Keratinocyte (primary cell): ENCODE results near the gene CHPF. TPM values are rescaled to one million over a fixed set of nuclear protein-coding genes. Genes with fewer than 3 reads are reported as not detected.

ENCODE experiments used
- DNase-seq: peaks from one replicate; pipeline ENCODE4 v3.0.0-alpha.2; 2011; ENCODE audit warnings: low read depth, missing footprints, low spot score
- FAIRE-seq: peaks from 2 replicates; lab custom pipeline; 2011; peaks lifted over from hg19 to GRCh38; lab: Jason Lieb, UNC
- H2AFZ ChIP-seq: 2 replicates; pipeline ENCODE4 v1.6.0; 2012; ENCODE audit warnings: low read length, control low read depth, inconsistent platforms; ENCODE audit not compliant: control insufficient read depth
- H3K27ac ChIP-seq: 2 replicates; pipeline ENCODE4 v1.5.1; 2011; ENCODE audit warnings: low read length; ENCODE audit not compliant: control insufficient read depth, insufficient read depth
- H3K27me3 ChIP-seq: 3 replicates; pipeline ENCODE4 v1.6.0; 2011; ENCODE audit warnings: low read length; ENCODE audit not compliant: control insufficient read depth, insufficient read depth; ENCODE audit errors: extremely low read depth
- H3K36me3 ChIP-seq, 2 experiments: 2 replicates in 1 of 2; 3 replicates in 1 of 2; pipeline ENCODE4 v1.5.1; 2011; ENCODE audit warnings: low read length in 2 of 2, mild to moderate bottlenecking in 1 of 2; ENCODE audit not compliant: control insufficient read depth in 2 of 2, insufficient read depth in 2 of 2; ENCODE audit errors: extremely low read depth in 1 of 2
- H3K4me1 ChIP-seq: 3 replicates; pipeline ENCODE4 v1.5.1; 2011; ENCODE audit warnings: low read length; ENCODE audit not compliant: control insufficient read depth, insufficient read depth; ENCODE audit errors: extremely low read depth
- H3K4me2 ChIP-seq: 3 replicates; pipeline ENCODE4 v1.6.0; 2011; ENCODE audit warnings: low read depth, low read length; ENCODE audit not compliant: control insufficient read depth, insufficient read depth; ENCODE audit errors: extremely low read depth
- H3K4me3 ChIP-seq, 3 experiments: fragments of 200-600 bp in 1 of 3; sonication (generic) in 1 of 3; 2 replicates in 2 of 3; 3 replicates in 1 of 3; pipeline ENCODE4 v1.5.1; 2011 to 2016; ENCODE audit warnings: low read length in 3 of 3, mild to moderate bottlenecking in 3 of 3, control low read depth in 2 of 3, inconsistent platforms in 1 of 3, low read depth in 1 of 3, mixed read lengths in 1 of 3, mixed run types in 1 of 3, moderate library complexity in 1 of 3; ENCODE audit not compliant: control insufficient read depth in 2 of 3, insufficient read depth in 2 of 3; ENCODE audit errors: extremely low read depth in 1 of 3
- H3K79me2 ChIP-seq: 2 replicates; pipeline ENCODE4 v1.6.0; 2012; ENCODE audit warnings: low read length; ENCODE audit not compliant: control insufficient read depth, insufficient read depth
- H3K9ac ChIP-seq: 3 replicates; pipeline ENCODE4 v1.6.0; 2011; ENCODE audit warnings: low read length; ENCODE audit not compliant: control insufficient read depth, insufficient read depth; ENCODE audit errors: extremely low read depth
- H3K9me1 ChIP-seq: 3 replicates; pipeline ENCODE4 v1.6.0; 2011; ENCODE audit warnings: low read length; ENCODE audit not compliant: control insufficient read depth, insufficient read depth; ENCODE audit errors: extremely low read depth
- H3K9me3 ChIP-seq: 2 replicates; pipeline ENCODE4 v1.5.1; 2012; ENCODE audit warnings: low read depth, low read length; ENCODE audit not compliant: control insufficient read depth
- H4K20me1 ChIP-seq: 3 replicates; pipeline ENCODE4 v1.6.0; 2011; ENCODE audit warnings: low read length; ENCODE audit not compliant: control insufficient read depth, insufficient read depth; ENCODE audit errors: extremely low read depth
- CTCF ChIP-seq, 3 experiments: IDR thresholded peaks in 1 of 3; conservative IDR thresholded peaks in 1 of 3; optimal IDR thresholded peaks in 1 of 3; 2 replicates in 2 of 3; 3 replicates in 1 of 3; pipeline versions ENCODE3 to v1.5.1; 2011; ENCODE audit warnings: low read length in 3 of 3, mild to moderate bottlenecking in 3 of 3, moderate library complexity in 2 of 3, control low read depth in 1 of 3, inconsistent platforms in 1 of 3; ENCODE audit not compliant: insufficient read depth in 2 of 3; ENCODE audit errors: extremely low read depth in 1 of 3
- EZH2 ChIP-seq: IDR thresholded peaks from one replicate; pipeline ENCODE4 v1.6.1; 2012; ENCODE audit warnings: inconsistent platforms, mild to moderate bottlenecking, low read length, moderate library complexity
- dilution Hi-C: fragments of 300-500 bp; cut with MboI; formaldehyde crosslinking; loops from one replicate; pipeline ENCODE4 v1.7.0; 2020; ENCODE audit warnings: low sequenced_read_pairs; ENCODE audit not compliant: extremely low pct_ligation_motif_present
- polyA plus RNA-seq, 5 experiments: library from polyadenylated mRNA; depleted of rRNA in 3 of 5; stranded (reverse) in 3 of 5; stranded (forward) in 1 of 5; unstranded in 1 of 5; fragments of >200 nt; gene quantifications; 1 replicate in 1 of 5; 2 replicates in 3 of 5; 3 replicates in 1 of 5; pipeline versions ENCODE4 v1.2.1 to v1.2.3, GENCODE V29; 2011 to 2012; ENCODE audit warnings: missing spikeins in 2 of 5, low read depth in 1 of 5, low replicate concordance in 1 of 5

CHPF gene
- polyA plus RNA-seq, 1 donor (not counting 4 experiments of a cell fraction or from before 2014, with no cell fraction given): 24.4 TPM

GRCh38 chr2:219527472-219527871 is 16.1 kb downstream of the CHPF start:
- no peak for FAIRE-seq

GRCh38 chr2:219527076-219527394 is 16.6 kb downstream of the CHPF start:
- peaks cover 55% of the 10 kb centered on the region for H3K27me3 ChIP-seq
- TF ChIP-seq CTCF (optimal IDR thresholded peaks at IDR 0.05 in 1 of 3, IDR thresholded peaks at IDR 0.05 in 1 of 3, conservative IDR thresholded peaks at IDR 0.05 in 1 of 3; ENCODE audit: extremely low read depth in 1 of 3, insufficient read depth in 2 of 3, low read length in 3 of 3): no peak
- no peak for TF ChIP-seq EZH2
- no peak overlapping the region for H3K4me3 ChIP-seq
- FAIRE-seq (no peak), DNase-seq (no peak)
- H4K20me1 ChIP-seq: peaks cover 3% of the 10 kb centered on the region
- no peak overlapping the region for H3K4me2 ChIP-seq
- no peak overlapping the region for H3K9ac ChIP-seq
- H3K9me3 ChIP-seq: no peaks in the 10 kb centered on the region
- H3K4me1 ChIP-seq: peaks cover 5% of the 10 kb centered on the region
- H3K9me1 ChIP-seq: no peaks in the 10 kb centered on the region
- H3K27ac ChIP-seq: no peak overlapping the region
- dilution Hi-C loops: no loop called here
- H3K79me2 ChIP-seq: no peaks in the 10 kb centered on the region
- H2AFZ ChIP-seq: no peak overlapping the region
- H3K36me3 ChIP-seq: no peaks in the 10 kb centered on the region

More at GRCh38 chr2:219527472-219527871, 16.1 kb downstream of the CHPF start:
- Histone ChIP-seq H3K4me2 (no peak overlapping the region), H3K9me1 (no peaks in the 10 kb centered on the region), H3K79me2 (no peaks in the 10 kb centered on the region), H3K27me3 (peaks cover 59% of the 10 kb centered on the region), H3K36me3 (no peaks in the 10 kb centered on the region), H3K27ac (no peak overlapping the region), H3K9ac (no peak overlapping the region), H2AFZ (no peak overlapping the region), H3K4me1 (peaks cover 4% of the 10 kb centered on the region), H3K4me3 (no peak overlapping the region), H4K20me1 (peaks cover 3% of the 10 kb centered on the region), H3K9me3 (no peaks in the 10 kb centered on the region)
- dilution Hi-C loops: no loop called here
- no peak for TF ChIP-seq EZH2
- no peak for TF ChIP-seq CTCF (optimal IDR thresholded peaks at IDR 0.05 in 1 of 3, IDR thresholded peaks at IDR 0.05 in 1 of 3, conservative IDR thresholded peaks at IDR 0.05 in 1 of 3; ENCODE audit: extremely low read depth in 1 of 3, insufficient read depth in 2 of 3, low read length in 3 of 3)
- no peak for DNase-seq
